ENCODE data around the gene SZT2. TPM values are rescaled to one million over a fixed set of nuclear protein-coding genes. Genes with fewer than 3 reads are reported as not detected.

The SZT2 gene
- total and polyA plus RNA-seq, 2 of the 13 experiments (the other 11 are each of a cell fraction or from before 2014, with no cell fraction given), result 8.0 to 8.8 TPM

- TF ChIP-seq NAIF1 (CRISPR knock-in tag; IDR thresholded peaks at IDR 0.05; ENCODE audit: borderline replicate concordance) (0 out of 2 replicates have a peak, but pooled peaks have one; percentile 74), MAX (IDR thresholded peaks at IDR 0.05) (peak; percentile 76), ZNF670 (CRISPR knock-in tag; IDR thresholded peaks at IDR 0.05; ENCODE audit: borderline replicate concordance) (peak; percentile 62; the same call in 1 of the 2 replicates), REL (CRISPR knock-in tag; conservative IDR thresholded peaks at IDR 0.05) (no peak), ZNF543 (CRISPR knock-in tag; IDR thresholded peaks at IDR 0.05) (0 out of 2 replicates have a peak, but pooled peaks have one; percentile 47), GZF1 (CRISPR knock-in tag; IDR thresholded peaks at IDR 0.05) (peak; percentile 45; the same call in 1 of the 2 replicates), ZMYM4 (CRISPR knock-in tag; IDR thresholded peaks at IDR 0.05) (peak; percentile 13; the same call in 1 of the 2 replicates), RCOR2 (CRISPR knock-in tag; IDR thresholded peaks at IDR 0.05) (no peak), ZHX2 (IDR thresholded peaks at IDR 0.05; ENCODE audit: low read depth) (peak; percentile 69; the same call in 1 of the 2 replicates), ZHX2 (CRISPR knock-in tag; IDR thresholded peaks at IDR 0.05; ENCODE audit: borderline replicate concordance) (no peak), FOXA1 (IDR thresholded peaks at IDR 0.05) (no peak), FOXA1 (CRISPR knock-in tag; IDR thresholded peaks at IDR 0.05) (no peak), DNMT1 (CRISPR knock-in tag; IDR thresholded peaks at IDR 0.05) (peak; percentile 48; the same call in 1 of the 2 replicates), ZNF530 (CRISPR knock-in tag; IDR thresholded peaks at IDR 0.05; ENCODE audit: low read depth) (no peak), SALL1 (CRISPR knock-in tag; IDR thresholded peaks at IDR 0.05) (peak; percentile 58)
- TF ChIP-seq, protein P1, sequence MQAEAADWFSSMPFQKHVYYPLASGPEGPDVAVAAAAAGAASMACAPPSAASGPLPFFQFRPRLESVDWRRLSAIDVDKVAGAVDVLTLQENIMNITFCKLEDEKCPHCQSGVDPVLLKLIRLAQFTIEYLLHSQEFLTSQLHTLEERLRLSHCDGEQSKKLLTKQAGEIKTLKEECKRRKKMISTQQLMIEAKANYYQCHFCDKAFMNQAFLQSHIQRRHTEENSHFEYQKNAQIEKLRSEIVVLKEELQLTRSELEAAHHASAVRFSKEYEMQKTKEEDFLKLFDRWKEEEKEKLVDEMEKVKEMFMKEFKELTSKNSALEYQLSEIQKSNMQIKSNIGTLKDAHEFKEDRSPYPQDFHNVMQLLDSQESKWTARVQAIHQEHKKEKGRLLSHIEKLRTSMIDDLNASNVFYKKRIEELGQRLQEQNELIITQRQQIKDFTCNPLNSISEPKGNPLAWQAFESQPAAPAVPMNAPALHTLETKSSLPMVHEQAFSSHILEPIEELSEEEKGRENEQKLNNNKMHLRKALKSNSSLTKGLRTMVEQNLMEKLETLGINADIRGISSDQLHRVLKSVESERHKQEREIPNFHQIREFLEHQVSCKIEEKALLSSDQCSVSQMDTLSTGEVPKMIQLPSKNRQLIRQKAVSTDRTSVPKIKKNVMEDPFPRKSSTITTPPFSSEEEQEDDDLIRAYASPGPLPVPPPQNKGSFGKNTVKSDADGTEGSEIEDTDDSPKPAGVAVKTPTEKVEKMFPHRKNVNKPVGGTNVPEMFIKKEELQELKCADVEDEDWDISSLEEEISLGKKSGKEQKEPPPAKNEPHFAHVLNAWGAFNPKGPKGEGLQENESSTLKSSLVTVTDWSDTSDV (CRISPR knock-in tag; IDR thresholded peaks at IDR 0.05), result peak; percentile 15; the same call in 1 of the 2 replicates
- TF ChIP-seq, protein P2, sequence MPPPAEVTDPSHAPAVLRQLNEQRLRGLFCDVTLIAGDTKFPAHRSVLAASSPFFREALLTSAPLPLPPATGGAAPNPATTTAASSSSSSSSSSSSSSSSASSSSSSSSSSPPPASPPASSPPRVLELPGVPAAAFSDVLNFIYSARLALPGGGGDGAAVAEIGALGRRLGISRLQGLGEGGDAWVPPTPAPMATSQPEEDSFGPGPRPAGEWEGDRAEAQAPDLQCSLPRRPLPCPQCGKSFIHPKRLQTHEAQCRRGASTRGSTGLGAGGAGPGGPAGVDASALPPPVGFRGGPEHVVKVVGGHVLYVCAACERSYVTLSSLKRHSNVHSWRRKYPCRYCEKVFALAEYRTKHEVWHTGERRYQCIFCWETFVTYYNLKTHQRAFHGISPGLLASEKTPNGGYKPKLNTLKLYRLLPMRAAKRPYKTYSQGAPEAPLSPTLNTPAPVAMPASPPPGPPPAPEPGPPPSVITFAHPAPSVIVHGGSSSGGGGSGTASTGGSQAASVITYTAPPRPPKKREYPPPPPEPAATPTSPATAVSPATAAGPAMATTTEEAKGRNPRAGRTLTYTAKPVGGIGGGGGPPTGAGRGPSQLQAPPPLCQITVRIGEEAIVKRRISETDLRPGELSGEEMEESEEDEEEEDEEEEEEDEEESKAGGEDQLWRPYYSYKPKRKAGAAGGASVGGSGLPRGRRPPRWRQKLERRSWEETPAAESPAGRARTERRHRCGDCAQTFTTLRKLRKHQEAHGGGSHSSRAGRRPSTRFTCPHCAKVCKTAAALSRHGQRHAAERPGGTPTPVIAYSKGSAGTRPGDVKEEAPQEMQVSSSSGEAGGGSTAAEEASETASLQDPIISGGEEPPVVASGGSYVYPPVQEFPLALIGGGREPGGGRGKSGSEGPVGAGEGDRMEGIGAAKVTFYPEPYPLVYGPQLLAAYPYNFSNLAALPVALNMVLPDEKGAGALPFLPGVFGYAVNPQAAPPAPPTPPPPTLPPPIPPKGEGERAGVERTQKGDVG (CRISPR knock-in tag; IDR thresholded peaks at IDR 0.05; ENCODE audit: borderline replicate concordance), result 0 out of 2 replicates have a peak, but pooled peaks have one; percentile 46
Measured at GRCh38 chr1:43348809-43349593, 40.7 kb upstream of the SZT2 start (continued).
